GM20000 (cell line): ENCODE data around the gene ADARB2.
"Not testable (repeated sequence)": the region's sequence is repeated elsewhere in the genome, so short reads cannot be mapped to it uniquely, and the experiment has no call there.

Experiments used
- DNase-seq: peaks from one replicate; pipeline ENCODE4 v3.0.0; 2012; ENCODE audit warnings: low spot score
- CTCF ChIP-seq: IDR thresholded peaks from 2 replicates; pipeline ENCODE4 v1.5.1; 2012; ENCODE audit warnings: mild to moderate bottlenecking, control low read depth; ENCODE audit errors: extremely low read depth, missing control alignments

Gene ADARB2

GRCh38 chr10:1249142-1249920 is 488.0 kb downstream of the ADARB2 start:
- TF ChIP-seq CTCF: no peak
- DNase-seq: no peak

GRCh38 chr10:1248262-1248630 is 489.1 kb downstream of the ADARB2 start:
- not testable (repeated sequence) for DNase-seq

DNA sequence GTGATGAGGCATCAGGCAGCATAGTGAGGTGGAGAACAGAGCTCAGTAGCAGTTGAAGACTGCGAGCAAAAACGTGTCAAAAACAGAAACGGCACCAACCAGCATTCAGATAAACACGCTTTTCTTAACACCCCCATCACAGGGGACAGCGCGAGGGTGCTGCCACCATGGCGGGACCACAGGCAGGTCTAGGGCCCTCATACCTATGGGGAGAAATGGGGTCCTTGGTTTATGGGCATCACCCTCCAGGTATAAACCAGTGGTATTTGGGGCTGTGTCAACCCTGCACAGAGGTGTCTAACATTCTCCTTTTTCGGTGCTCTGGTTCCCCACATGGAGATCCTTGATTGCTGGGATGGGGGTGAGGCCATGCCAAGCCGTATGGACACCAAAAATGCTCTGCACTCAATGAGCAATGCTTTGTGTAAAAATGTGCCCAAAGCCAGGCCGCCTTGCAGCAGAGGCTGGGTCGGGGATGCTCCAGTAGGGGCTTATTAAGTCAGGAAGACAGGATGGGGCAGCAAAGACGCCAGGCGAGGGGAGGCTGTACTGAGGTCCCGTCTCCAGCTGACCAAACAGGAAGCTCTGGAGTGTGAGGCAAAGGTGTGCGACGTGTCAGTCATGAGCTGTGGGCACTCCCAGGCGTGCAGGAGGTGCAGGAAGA is 489.6 kb downstream of the ADARB2 start:
- no peak for DNase-seq

GRCh38 chr10:1244493-1244892 is 492.8 kb downstream of the ADARB2 start:
- no peak for DNase-seq
- TF ChIP-seq CTCF: no peak

More for the DNA sequence above, 489.6 kb downstream of the ADARB2 start:
- no peak for TF ChIP-seq CTCF

DNA sequence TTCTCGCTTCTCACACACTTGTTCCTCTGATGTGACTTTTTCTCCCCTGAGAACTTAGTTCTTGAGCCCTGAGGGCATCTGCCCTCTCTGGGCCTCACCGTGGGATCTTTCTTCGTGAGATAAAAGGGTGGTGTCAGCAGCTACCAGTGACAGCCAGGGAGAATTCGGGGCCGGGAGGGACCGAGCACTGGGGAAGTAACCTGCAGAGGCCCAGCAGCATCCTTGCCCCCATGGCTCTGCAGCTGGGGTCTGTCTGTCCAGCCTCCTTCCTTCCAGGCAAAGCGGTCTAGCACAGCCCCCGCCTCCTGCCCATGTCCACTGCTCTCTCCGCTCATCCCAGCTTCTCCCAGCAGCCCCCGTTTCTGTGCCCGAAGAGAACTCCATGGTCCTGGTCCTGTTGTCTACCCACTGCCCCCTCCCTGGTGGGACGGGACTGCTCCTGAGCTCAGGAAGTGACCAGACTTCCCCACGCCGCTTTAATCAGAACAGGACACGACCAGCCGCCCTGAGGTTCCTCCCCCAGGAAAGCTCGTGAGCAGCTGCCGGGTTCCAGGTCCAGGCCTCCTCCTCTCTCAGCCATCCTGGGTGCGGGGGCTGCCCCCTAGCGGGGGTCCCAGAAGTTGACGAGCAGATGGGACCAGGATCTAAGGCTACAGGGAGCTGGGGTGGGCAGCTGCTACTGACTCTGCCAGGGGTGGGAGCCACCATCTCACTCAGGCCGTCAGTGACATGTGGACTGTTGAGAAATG is 493.7 kb downstream of the ADARB2 start:
- TF ChIP-seq CTCF: no peak
- no peak for DNase-seq

GRCh38 chr10:1242975-1243374 is 494.4 kb downstream of the ADARB2 start:
- TF ChIP-seq CTCF: no peak
- no peak for DNase-seq

DNA sequence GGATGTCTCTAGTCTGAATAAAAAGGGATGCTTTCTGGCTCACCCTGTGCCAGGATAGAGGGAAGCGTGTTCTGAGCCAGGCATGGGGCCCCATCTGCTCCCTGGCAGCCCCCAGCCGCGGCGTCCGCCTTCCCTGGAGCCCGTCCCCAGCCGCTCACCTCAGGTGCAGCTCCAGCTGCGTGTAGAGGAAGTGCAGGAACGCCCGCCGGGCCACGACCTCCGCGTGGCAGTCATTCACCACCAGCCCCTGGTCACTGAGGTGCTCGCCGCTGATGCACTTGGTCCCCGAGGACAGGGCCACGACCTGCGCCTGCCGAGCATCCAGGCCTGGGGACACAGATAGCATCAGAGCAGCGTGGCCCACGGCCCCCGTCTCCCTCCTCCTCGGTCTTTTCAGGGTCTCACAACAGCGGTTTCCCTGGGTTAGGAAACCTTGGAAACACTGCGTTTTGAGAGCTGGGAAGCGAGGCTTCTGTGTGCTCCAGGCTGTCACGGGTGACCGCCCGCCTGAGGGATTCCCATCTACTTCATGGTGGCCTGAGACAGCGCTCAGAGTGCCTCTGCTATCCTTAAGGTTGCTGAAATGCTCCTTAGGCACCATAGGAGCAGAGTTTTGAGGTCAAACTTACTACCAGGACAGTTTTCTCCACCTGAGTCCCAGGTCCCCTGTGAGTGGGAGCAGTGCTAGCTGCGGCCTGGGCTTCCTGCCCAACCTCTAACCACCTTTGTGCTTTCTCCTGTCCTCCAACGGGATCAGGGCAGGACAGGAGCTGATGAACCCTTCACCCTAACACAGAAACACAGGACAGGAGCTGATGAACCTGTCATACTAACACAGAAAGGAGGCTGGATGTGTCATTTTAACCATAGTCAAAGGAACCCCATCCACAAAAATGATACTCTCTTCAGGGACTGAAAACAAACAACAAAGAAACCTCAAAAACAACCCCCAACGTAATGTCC is 495.1 kb downstream of the ADARB2 start:
- TF ChIP-seq CTCF: no peak

More for the DNA sequence above, 495.1 kb downstream of the ADARB2 start:
- no peak for DNase-seq
